ENCODE measurements around the gene RASL11B. TPM values are rescaled to one million over a fixed set of nuclear protein-coding genes. Genes with fewer than 3 reads are reported as not detected.
"Not testable (repeated sequence)": the region's sequence is repeated elsewhere in the genome, so short reads cannot be mapped to it uniquely, and the experiment has no call there.

RASL11B gene
- total RNA-seq, result 14.5 TPM

GRCh38 chr4:52861879-52862616 lies at the start of gene RASL11B:
Gene RASL11B, plus strand, starts transcription at chr4:52862317. Its CDS starts 191 bp downstream, at chr4:52862508.
- DNase-seq (ENCODE audit: low spot score), result peak; percentile 85

GRCh38 chr4:52813546-52813945 lies 48.6 kb upstream of the RASL11B start:
- DNase-seq (ENCODE audit: low spot score), result no peak

DNA sequence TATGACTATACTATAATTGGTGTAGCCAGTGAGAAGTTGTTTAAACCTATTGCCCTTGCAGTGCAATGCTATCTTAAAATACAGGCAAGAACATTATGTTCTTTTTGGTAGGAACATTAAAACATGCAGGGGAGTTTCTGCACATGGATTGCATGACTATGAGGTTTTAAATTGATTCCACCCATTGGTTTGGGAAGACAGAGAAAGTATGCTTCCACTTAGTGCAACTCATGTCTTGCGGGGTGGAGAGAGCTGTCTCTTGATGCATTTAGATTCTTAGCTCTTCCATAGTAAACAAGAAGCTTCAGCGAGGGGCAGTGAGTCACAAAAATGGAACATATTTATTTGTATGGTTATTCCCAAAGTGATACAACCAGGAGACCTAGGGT lies 39.5 kb upstream of the RASL11B start:
- DNase-seq (ENCODE audit: low spot score), result no peak

DNA sequence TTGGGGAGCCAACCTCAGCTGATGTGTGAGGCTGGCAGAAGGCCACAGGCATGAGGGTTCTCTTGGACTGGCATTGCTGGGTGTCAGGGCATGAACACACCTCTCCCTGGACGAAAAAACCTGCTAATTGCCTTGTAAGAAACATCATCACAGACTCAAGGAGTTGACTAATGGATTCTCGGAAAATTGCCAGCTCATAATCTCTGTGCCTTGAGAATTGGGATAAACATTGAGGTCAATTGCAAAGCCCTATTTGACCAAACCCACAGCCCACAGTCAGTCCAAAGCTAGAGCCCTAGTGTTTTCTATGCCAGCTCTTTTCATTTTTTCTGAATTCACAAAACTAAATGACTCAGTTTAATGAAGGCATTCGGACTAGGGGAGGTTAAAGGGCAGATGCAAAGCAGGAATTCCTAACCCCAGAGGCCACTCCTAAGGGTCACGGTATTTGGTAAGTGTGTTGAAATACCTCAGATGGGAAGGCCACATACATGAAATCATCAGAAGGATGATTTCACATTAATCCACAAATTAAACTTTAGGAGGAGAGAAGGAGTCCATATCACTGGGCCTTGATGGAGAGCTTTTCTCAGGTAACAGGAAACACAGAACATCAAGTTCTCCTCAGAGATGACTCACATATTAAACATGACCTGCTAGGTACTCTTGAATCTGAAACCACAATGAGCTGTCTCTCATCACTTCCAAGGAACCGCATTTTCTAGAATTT lies 39.0 kb upstream of the RASL11B start:
- DNase-seq (ENCODE audit: low spot score), result no peak

DNA sequence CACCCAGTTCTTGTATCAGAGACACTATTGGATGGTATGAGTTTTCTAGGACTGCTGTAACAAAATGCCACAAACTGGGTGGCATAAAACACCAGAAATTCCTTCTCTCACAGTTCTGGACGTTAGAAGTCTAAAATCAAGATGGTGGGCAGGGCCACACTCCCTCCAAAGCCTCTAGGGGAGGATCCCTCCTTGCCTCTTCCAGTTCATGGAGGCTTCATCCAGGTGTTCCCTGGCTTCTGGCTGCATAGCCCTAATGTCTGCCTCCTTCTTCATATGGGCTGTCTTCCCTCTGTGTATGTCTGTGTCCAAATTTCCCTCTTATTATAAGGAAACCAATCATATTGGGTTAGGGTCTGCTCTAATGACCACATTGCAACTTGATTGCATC lies 38.4 kb upstream of the RASL11B start:
- DNase-seq (ENCODE audit: low spot score), result no peak

DNA sequence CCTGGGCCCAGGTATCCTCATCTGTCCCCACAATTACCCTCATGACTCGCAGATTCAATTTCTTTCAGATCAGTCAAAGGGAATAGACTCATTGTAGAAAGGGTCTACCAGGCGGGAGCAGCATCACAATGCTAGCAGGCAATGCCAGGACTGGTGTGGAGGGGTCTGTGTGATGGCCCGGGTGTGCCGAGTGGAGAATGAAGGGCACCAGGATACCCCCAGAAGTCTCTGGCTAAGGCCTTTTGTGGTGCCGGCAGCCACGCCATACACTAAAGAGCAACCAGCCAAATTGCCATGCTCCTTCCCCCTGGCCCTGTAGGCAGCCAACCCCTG lies 37.9 kb upstream of the RASL11B start:
- DNase-seq (ENCODE audit: low spot score), result no peak

GRCh38 chr4:52824603-52825459 lies 37.3 kb upstream of the RASL11B start:
- no peak for DNase-seq (ENCODE audit: low spot score)

DNA sequence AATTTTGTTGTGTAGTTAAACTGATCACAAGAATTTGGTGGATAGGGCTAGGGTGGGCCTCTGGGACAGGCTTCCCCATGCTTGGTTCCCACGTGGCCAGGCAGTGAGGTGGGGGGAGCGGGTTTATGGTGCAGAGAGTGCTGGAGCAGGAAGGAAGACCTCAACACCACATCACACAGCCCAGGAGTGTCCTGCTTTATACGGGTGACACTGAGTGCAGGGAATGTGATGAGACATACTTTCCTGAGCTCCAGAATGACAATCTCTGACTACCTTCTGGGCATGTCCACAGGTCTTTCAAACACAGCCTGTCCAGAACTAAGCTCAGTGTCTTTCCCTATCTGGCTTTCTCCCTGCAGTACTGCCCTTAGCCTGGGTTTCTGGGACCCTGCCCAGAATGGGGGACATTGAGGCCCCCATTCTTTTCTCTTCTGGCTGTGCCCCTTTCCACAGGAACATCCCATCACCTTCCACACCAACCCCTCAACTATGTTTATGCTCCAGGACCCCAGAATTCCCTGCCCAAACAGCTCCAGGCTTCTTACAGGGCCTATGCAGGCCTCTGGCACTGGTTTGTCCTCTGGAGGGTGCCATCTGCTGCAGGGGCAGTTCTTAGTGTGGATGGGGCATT lies 36.5 kb upstream of the RASL11B start:
- DNase-seq (ENCODE audit: low spot score), result no peak

GRCh38 chr4:52833941-52834525 lies 28.1 kb upstream of the RASL11B start:
- no peak for DNase-seq (ENCODE audit: low spot score)

GRCh38 chr4:52834641-52835456 lies 27.3 kb upstream of the RASL11B start:
- DNase-seq (ENCODE audit: low spot score), result not testable (repeated sequence)

DNA sequence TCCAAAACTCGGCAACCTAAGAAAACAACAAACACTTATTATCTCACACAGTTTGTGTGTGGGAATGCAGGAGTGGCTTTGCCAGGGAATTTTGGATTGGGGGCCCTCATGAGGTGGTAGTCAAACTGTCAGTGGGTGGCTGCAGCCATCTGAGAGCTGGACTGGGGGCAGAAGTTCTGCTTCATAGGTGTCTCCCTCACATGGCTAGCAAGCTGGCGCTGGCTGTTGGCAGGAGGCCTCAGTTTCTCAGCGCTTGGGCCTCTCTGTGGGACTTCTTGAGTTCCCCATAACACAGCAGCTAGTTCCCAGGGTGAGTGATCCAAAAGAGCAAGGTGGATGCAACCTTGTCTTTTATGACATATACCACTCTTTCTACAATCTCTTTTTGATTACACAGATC lies 26.0 kb upstream of the RASL11B start:
- no peak for DNase-seq (ENCODE audit: low spot score)

- no peak for DNase-seq (ENCODE audit: low spot score)
Measured at GRCh38 chr4:52836678-52837077, 25.4 kb upstream of the RASL11B start.

- DNase-seq (ENCODE audit: low spot score), result peak; percentile 56
Measured at GRCh38 chr4:52837716-52838558, 24.2 kb upstream of the RASL11B start.

DNA sequence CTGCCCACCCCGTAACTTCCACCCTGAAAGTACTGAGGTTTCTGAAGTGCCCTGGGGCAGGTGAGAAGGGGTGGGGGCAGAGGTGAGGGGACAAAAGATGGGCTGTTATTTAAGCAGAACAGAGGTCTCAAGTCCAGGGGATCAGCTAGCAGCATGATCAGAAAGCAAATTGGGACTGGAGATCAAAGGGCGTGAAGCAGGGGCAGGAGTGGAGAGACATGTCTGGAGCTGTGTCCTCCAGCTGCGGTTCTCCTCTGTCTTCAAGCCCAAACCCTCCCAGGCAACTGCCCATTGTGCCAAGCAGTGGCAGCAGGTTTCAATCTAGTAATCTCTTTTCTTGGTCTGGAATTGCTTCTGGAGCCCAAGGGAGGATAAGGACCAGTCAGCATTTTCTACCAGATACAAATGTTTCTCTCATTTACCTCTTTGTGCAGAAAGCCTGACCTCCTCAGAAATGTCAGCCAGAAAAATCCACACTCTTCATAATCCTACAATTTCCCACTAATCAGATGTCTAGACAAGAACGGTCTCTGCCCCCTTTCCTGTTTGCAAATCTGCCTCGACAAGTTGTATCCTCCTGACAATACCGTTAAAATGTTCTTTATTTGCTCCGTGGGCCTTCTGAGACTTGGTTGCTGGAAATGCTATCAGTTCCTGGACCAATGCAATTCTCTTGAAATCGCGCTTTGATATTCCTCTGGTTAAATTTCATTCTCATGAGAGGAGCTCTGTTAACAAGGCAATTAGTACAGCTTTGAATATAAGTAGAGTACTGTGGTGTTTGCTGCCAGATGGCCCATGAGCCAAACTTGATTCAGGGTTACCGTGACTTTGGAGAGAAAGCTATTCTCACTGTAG lies 23.2 kb upstream of the RASL11B start:
- DNase-seq (ENCODE audit: low spot score), result no peak

- no peak for DNase-seq (ENCODE audit: low spot score)
Measured at GRCh38 chr4:52840531-52841370, 21.4 kb upstream of the RASL11B start.

DNA sequence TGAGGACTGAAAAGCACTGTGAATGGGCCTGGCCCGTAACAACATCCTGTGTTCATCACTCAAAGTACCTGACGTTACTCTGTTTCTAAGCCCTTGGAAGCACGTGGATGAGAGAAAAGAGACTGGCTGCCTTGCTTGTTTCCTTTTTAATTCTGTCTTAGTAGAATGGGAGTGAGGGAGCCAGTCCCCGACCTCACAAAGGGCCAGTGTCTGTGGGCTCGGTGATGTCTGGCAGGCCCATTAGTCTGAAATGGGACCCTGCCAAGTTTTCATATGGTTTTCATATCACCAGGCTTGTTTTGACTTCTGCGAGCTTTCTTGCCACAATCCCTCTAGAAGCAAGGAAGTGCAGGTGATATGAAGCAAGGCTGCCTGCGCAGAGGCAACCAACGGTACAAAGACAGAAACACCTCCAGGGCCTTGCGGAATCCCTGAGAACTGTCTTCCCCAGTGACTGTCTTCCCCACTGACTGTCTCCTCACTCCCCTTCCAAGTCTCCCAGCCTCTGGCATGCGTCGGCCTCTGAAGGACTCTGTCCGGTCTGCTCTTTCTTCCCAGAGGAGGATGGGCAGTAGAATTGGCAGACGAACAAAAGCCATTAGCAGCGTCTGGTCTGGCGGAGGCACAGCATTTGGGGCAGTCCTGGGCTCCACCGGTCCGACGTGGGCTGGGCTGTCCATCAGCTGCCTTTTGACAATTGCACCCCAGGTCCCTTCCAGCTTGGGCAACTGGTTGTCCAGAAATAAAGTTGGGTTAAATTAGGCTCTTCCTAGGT lies 20.2 kb upstream of the RASL11B start:
- no peak for DNase-seq (ENCODE audit: low spot score)

DNA sequence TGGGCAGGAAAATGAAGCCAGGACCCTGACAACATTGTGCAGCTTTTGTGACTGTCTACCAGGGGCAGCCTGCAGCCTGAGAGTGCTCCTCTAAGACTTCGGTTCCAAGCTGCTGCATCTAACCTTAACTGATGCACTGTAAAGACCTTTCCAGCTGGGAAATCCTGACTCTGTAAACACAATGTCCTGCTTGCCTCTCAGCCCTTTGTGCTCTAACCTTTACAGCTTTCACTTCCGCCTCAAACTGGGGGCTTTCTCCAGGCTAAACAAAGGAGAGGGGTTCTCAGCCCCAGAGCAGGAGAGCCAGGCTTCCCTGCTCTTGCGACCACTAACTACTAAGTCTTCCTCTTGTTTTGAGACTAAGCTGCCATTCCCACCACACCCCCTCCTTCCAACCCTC lies 19.3 kb upstream of the RASL11B start:
- DNase-seq (ENCODE audit: low spot score), result no peak

All from ureter (tissue), 1 donor.